GM21717 (cell line): ENCODE measurements around the gene RNF39.

Source experiments
- ATAC-seq: cut with Tn5 transposase; IDR thresholded peaks from one replicate; pipeline ENCODE4 v1.9.1; 2021; ENCODE audit warnings: mild to moderate bottlenecking, moderate library complexity; ENCODE audit not compliant: unreplicated experiment

Gene RNF39

DNA sequence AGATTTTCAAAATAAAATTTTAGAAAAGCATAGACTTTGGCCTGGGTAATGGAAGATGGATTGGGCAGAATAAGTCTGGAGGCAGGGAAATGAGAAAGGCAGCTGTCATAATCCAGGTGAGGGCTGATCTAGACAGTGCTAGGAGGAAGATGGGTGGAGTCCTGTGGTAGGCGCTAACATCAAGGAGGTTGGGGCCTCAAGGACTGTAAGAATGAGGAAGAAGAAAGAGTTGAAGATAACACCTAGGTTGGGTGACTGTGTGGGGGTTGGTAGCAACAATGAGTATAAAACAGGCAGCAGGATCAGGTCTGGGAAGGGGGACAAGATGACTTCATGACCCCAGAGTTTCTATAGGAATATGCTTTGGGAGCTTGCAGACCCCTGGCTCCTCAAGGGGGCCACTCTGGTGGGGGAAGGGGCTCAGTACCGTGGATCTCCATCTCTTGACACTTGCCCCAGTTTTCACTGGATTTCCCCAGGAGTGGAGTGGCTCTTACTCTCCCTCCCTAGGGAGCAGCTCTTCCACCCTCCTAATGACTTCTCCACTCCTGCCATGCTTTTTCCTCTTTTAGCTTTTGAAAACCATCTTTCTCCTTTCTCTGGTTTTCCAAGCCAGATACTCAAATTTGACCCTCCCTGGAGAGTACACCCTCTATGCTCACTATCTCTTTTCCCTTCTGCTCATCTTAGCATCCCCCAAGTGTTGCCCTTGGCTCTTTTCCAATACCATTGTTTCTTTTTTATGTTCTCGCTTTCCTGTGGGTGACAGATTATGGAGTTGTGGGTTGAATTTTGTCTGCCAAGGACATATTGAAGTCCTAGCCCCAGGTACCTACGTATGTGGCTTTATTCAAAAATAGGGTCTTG lies 22.6 kb upstream of the RNF39 start:
- ATAC-seq, result no peak

DNA sequence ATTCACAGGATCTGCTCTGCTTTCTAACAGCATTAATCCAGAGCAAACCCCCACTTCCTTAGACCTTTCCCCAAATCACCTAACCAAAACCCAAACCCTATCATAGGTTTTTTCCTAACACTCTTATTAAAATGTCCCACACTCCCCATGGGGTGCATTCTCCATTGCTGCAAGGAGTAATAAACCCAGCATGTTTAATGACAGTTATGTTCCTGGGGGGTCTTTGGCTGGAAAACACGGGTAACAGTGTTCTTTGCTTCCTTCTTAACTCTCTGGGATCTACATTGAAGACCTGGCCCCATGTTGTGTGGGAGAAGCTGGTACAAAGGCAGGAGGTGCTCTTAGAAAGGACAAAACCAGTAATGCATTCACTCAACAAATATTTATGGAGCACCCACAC lies 21.3 kb upstream of the RNF39 start:
- ATAC-seq, result no peak

DNA sequence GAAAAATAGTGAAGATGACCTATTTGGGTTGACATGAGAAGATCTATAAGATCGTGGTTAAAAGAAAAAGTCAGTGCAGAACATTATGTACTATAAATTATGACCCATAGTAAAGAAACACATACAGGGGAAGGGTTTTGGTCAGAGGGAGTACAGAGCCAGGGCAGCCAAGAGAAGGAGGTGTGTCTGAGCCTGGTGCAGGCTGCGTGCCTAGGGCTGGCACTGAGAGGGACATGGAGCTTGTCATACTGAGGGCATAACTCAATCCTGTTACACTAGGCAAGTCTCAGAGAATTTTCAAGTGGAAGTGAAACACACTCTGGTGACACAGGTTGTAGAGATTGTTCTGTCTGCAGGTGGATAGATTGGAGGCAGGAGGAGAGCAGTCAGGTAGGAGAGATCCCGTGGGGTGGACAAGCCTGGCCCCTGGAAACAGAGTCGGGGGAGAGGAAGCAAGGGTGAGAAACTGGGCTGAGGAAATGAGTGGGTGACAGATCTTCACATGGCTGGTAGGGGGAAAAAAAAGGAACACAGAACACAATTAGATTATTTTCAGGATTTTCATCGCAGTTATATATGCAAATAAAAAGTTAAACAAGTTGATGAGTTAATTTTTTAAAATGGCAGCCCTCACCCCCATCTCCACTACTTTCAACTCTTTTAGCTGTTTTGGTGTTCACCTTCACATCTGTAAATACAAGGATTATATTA lies 18.5 kb upstream of the RNF39 start:
- ATAC-seq, result no peak

DNA sequence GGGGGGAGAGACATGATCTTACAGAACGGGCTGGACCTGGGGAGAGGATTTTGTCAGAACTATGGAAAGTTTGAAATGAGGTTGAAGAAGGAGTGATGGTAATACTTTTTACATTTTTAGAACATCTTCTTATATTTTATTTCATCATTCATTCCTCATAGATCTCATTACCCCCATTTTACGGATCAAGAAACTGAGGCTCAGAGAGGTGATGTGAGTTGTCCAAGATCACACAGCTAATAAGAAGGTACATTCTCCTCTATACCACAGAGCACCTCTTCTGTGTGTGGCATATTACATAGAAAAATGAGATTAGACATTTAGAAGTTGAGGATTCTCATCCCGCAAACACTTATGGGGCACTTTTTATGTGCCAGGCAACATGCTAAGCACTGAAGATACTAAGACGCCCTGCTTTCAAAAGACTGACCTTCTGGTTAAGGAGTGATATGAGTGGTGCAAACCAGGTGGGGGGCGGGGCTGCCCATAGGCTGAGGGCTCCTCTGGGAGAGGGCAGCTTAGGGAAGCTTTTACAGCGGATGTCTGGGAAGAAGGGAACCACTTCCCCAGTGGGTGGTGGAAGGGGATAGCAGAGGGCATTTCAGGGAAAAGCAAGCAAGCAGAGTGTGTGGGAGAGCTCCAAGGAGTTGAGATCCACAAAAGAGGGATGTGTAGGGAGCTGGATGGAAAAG lies 17.4 kb upstream of the RNF39 start:
- ATAC-seq, result no peak

DNA sequence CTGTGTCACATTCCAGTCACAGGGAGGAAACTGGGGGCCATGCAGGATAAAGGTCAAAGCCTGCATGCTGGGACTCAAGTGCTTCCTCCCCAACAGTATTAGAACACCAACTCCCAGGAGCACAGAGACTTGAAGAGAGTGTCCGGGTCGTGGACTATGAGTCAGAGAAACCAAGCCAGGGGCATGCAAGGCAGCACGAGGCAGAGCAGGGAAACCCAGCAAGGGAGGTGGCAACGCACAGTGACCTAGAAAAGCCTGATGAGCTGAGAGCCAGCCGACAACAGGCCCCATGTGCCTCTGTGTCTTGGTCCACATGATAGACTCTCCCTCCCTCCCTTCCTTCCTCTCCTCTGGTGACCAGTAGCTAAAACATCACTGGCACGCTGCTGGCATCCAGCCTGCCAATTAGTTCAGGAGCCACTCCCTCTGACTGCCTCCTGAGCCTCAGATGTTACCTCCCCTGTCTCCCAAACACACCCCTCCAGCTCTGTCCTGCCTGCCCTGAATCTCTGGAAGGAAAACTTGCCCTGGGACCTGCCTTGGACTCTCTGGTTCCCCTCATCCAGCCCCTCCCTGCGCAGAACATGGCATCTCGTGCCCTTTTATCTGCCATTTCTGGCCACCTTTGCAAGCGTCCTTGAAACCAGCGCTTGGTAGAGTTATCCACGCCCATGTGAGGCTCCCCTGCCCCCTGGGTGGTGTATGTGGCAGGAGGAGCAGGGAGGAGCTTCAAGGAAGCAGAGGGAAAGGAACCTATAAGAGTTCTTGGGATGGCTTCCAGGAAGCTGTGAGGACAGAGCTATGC lies 16.2 kb upstream of the RNF39 start:
- no peak for ATAC-seq

DNA sequence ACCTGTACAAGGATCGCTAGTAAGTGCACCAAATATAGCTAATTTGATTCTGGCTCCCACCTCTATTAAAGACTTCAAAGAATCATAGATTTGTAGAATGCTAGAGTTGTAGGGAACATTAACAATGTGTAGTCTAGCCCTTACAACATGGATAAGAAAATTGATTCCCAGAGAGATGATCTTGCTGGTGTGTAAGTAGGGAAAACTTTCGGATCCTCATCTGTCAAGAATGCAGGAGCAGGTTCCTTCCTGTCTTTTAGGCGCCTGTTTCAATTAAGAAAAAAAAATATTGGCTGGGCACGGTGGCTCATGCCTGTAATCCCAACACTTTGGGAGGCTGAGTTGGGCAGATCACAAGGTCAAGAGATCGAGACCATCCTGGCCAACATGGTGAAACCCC lies 12.3 kb upstream of the RNF39 start:
- ATAC-seq, result no peak

DNA sequence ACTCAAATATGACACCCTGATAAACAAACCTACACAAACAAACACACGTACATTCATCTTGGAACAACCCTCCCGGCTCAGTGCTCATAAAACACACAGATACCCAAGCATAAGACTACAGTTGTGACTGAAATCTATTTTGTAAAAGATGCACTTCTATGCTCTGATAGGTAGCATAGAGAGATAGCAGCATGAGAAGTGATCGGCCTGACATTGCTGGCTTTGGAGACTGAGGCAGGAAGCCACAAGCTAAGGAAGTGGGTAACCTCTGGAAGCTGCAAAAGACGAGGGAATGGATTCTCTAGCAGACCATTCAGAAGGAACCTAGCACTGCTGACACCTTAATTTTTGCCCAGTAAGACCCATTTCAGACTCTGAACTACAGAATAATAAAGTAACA lies 1.6 kb upstream of the RNF39 start:
- ATAC-seq, result no peak

DNA sequence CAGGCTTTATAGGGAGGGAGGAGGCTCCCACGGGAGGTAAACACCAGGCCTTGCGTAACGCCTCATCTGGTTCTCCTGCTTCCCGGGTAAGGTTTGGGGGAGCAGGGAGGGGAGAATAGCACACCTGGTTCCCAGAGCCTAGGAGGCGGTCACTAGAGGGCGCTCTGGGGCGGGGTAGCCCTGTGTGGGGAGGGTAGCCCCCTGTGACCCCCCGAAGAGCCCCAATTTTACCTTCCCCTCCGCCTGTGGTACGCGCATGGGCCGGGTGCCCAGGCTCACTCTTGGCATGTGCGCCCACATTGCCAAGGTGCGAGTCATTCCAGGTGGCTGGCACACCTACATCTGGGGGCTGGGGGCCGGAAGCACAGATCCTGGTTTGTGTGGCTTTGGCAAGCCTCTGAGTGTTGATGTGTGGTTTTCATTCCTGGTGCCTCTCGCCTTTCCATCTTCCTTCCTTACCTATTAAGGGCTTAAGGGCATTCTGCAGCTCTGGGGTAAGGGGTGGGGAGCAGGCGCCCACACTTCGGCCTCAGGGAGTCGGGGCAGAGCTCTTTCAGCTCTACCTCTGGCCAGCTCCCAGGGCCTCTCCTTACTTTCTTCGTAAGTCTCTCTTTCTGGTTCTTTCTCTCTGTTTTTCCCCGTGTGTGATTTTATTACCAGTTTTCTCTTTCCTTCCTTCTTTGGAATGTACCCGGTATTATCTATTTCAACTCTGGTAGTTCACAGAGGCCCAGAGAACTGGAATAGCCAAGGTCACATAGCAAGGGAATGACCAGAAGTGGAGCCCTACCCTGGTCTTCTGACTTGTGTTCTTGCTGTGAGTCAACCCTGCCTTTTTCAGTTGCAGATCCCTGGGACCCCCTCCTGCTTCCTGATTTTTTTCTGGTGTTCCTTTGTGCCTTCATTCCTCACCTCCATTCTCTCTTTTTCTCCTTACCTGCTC lies 492 bp upstream of the RNF39 start:
- ATAC-seq, result no peak

DNA sequence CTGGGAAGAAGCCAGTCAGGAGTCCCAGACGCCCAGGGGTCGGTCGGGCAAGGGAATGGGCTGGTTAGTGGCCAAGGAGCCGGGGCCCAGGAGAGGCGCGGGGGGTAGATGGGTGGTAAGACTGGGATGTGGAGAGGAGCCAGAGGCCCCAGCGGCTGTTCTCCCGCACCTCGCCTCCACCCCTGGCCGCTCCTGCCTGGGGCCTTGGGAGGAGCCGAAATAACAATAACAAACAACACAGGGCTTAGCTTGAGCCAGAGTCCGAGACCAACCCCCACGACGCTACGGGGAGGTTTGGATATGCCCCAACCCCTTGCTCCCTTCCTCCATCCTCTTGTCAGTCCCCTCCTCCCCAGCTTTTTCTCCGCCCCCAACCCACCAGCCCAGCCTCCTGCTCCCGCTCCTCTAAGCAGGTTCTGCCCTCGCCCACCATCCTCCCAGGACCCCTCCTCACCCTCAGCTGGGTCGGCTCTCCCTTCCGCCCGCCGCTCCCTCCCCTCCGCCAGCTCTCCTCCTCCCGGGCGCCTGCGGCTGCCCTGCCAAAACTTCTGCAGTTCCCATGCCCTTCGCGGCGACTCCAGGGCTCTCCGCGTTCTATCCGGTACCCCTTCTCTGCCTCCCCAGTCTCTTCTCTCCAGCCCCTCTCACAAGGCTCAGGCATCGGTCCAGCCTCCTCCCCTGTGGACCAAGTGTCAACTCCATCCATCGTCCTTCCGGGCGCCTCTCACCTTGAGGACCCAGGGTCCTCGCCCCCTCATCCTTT lies 1.1 kb downstream of the RNF39 start:
- ATAC-seq, result no peak

DNA sequence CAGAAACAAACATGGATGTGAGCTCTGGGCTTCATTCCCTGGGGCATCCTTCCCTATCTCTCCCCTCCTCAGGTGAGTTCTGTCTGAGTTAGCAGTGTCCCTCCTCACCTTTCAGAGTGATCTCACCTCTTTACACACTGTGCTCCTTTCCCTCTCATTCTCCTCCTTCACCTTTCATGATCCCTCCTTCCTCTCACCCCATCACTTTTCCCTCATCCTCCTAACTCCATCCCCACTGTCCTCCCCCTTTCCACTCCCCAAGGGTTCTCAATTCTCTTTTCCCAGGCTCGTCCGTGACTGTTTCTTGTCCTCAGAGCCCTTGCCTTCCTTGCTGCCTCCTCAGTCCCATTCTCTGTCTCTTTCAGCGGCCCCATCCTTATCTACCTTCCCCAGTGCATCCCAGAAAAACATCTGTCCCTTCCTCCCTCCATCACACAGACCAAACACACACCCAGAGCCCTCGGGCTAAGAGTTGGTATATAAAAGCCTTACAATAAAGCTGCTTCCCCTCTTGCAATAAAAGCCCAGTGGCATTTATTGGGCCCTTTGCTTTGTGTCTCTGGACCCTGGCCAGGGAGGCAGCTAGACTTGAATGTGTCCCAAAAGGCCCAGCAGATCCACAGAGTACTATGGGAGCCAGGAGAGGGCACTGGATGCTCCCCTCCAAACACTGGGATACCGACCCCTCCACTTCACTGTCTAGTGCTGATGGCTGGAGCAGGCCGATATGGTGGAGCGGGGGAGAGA lies 1.9 kb downstream of the RNF39 start:
- ATAC-seq, result no peak

DNA sequence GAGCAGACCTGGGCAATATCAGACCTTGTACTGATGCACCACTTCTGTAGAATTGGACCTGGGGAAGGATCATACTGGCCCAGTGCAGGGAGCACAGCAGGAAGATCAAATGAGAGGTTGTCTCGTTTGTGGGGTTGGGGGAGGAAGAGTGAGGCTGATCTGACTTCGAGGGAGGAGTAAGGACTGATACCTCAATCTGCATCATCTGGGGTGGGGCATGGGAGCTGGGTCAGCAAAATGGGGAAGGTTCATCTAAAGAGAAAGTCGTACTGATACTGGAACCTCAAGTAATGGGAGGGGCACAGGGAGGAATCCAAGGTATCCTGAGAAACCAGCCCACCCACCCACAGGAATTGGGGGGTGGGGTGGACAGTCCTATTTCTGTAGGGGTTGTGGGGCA lies 3.7 kb downstream of the RNF39 start:
- ATAC-seq, result no peak

DNA sequence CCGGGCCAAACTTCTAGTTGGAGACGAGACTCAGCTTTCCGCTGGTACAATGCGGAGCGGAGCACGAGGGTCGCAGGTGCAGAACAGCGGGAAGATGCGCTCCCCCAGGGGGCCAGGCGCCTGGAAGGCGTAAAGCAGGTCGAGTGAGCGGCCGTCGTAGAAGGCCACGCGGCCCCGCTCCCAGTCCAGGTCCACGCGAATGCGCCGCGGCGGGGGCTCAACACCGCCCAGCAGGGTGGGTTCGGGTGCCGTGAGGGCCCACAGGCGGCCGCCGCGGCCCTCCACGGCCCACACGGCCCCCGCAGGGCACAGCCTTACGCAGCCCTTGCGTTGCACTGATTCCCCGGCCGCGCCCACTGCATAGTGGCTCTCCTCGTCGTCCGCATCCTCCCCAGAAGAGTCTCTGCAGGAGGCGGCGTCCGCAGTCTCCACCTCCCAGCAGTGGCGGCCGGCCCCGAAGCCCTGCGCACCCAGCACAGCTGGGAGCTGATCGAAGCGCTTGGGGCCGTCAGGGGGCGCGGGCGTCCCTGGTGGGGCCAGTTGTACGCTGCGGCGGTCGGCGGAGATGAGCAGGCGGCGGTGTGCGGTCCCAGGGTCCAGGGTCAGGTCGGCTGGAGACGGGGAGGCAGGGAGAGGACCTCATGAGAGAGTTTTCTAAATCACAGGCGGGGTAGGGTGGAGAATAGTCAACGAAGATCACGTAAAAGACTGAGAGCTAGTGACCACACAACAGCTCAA lies 4.3 kb downstream of the RNF39 start:
- ATAC-seq, result no peak

DNA sequence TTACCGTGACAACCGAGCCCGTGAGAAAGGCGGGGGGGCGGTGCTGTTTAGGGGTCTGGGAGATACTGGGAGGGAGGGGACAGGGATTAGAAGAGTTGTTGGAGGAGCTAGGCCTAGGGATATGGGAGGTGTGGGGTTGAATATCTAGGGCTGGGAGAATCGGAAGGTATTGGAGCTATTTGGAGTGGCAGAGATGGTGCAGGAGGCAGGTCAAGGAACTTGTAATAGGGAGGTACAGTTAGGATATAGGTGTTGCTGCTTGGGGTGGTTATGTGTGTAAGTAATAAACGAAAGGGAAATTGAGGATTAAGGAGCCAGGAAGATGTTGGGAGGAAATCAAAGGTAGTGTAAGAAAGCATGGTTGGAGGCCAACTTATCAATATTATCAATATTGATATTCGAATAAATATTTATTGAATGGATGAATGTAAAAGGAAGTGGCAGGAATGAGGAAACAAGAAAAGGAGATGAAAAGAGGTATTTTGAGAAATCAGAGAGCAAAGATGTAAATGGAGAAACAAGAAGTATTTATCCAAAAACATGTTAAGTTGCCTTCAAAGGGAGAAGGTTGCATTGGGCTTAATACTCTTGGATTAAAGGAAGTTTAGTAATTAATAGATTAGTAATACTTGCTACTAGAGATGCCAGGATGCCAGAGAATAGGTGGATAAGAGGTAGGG lies 8.0 kb downstream of the RNF39 start:
- no peak for ATAC-seq

DNA sequence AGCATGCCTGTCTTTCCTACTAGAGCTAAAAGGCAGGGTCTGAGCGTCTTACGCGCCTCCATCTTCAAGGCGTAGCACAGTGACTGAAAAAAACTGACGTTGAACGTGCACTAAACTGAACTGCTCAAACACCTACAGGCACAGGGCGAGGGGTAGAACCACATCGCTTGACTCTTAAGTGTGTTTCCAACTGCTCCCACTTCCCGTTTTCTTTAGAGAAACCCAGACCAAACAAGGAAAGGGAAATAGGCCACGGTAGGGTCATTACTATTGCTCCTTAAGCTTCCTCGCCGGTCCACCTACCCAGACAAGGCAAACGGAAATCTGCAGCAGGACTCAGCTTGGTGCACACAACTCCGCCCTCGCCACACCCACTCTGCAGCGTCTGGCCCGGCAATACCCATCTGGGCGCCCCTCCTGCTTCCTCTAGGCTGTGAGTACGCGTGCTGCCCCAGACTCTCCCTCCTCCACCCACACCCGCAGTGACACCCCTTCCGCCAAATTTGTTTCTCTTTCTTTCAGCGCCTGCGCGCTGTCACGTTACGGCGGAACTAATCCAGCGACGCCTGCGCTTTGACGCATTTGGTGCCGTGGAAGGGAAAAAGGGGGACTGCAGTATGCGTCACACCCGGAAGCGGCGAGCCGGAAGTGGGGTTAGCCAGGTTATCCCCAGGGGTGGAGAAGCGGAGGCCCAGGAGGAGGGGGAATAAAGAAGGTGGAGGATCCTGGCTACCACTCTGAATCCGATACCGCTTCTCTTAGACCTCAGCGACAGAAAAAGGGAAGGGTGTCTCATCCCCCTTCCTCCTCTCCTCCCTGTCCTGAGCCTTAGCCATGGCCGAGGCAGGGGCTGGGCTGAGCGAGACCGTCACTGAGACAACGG lies 8.8 kb downstream of the RNF39 start, which contains the start of gene PPP1R11:
Gene PPP1R11 (plus strand): TSS at position 622 of the 883 bp plus-strand sequence. CDS start 213 bp downstream, at position 835.
- peak; percentile 91 for ATAC-seq

DNA sequence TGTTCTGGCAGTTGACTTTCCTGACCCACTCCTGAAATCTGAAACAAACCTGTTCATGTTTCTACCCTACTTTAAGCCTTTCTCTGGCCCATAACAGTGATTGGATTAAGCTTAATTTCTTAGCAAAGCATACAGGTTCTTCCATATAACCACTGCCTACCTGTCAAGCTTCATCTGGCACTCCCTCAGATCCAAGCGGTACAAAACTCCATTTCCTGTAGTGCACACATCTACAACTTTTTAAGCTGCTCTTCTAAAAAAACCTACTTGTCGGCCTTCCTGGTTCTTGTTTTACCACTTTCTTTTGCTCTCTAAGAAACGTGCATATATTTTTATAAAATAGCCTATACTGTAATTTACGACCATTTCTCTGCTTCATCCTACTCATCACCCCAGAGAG lies 9.5 kb downstream of the RNF39 start:
- no peak for ATAC-seq

DNA sequence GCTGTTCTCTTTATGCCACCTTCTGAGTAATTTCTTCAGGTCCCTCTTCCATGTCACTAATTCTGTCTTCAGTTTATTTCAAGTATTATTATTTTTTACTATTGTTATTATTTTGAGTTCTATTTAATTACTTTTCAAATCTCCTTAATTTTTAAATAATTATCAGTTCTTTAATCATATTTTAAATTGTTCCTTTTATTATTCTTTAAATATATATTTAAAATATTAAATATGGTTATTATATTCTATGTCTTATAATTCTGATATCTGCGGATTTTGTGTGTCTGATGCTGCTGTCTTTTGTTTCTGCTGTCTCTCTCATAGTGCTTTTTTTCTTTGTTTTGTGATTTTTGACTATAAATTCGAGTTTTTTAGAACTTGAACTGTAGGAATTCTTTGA lies 12.3 kb downstream of the RNF39 start:
- ATAC-seq, result no peak
